ENCODE results near the gene DEFB131A. TPM values are rescaled to one million over a fixed set of nuclear protein-coding genes. Genes with fewer than 3 reads are reported as not detected.
"Not testable (repeated sequence)": the region's sequence is repeated elsewhere in the genome, so short reads cannot be mapped to it uniquely, and the experiment has no call there.

The DEFB131A gene
- total RNA-seq, 1 donor from 2014 or later = not detected

- not testable (repeated sequence) for H3K27ac Mint-ChIP-seq (ENCODE audit: unreplicated experiment); H3K27me3 Mint-ChIP-seq (ENCODE audit: unreplicated experiment); H3K9me3 Mint-ChIP-seq (ENCODE audit: unreplicated experiment); H3K36me3 Mint-ChIP-seq (ENCODE audit: unreplicated experiment); H3K4me3 Mint-ChIP-seq (ENCODE audit: unreplicated experiment); DNase-seq (ENCODE audit: extremely low spot score, unreplicated experiment); H3K4me1 Mint-ChIP-seq (ENCODE audit: unreplicated experiment)
These were observed 10.1 kb downstream of the DEFB131A start for GRCh38 chr4:9454284-9454683.

GRCh38 chr4:9455046-9455445 is 10.8 kb downstream of the DEFB131A start:
- H3K9me3 Mint-ChIP-seq (ENCODE audit: unreplicated experiment) = peaks cover 13% of the 10 kb centered on the region
- H3K27me3 Mint-ChIP-seq (ENCODE audit: unreplicated experiment); H3K27ac Mint-ChIP-seq (ENCODE audit: unreplicated experiment); DNase-seq (ENCODE audit: extremely low spot score, unreplicated experiment); H3K4me3 Mint-ChIP-seq (ENCODE audit: unreplicated experiment); H3K4me1 Mint-ChIP-seq (ENCODE audit: unreplicated experiment); H3K36me3 Mint-ChIP-seq (ENCODE audit: unreplicated experiment): not testable (repeated sequence)

- H3K4me3 Mint-ChIP-seq (ENCODE audit: unreplicated experiment); H3K36me3 Mint-ChIP-seq (ENCODE audit: unreplicated experiment); H3K9me3 Mint-ChIP-seq (ENCODE audit: unreplicated experiment); H3K27ac Mint-ChIP-seq (ENCODE audit: unreplicated experiment); H3K4me1 Mint-ChIP-seq (ENCODE audit: unreplicated experiment); H3K27me3 Mint-ChIP-seq (ENCODE audit: unreplicated experiment); DNase-seq (ENCODE audit: extremely low spot score, unreplicated experiment): not testable (repeated sequence)
These were observed 35.3 kb downstream of the DEFB131A start for GRCh38 chr4:9479466-9479865.

- DNase-seq (ENCODE audit: extremely low spot score, unreplicated experiment); H3K36me3 Mint-ChIP-seq (ENCODE audit: unreplicated experiment); H3K4me3 Mint-ChIP-seq (ENCODE audit: unreplicated experiment); H3K9me3 Mint-ChIP-seq (ENCODE audit: unreplicated experiment); H3K27me3 Mint-ChIP-seq (ENCODE audit: unreplicated experiment); H3K27ac Mint-ChIP-seq (ENCODE audit: unreplicated experiment); H3K4me1 Mint-ChIP-seq (ENCODE audit: unreplicated experiment): not testable (repeated sequence)
These were observed 35.9 kb downstream of the DEFB131A start for GRCh38 chr4:9480066-9480465.

- H3K9me3 Mint-ChIP-seq (ENCODE audit: unreplicated experiment); H3K27ac Mint-ChIP-seq (ENCODE audit: unreplicated experiment); DNase-seq (ENCODE audit: extremely low spot score, unreplicated experiment); H3K4me1 Mint-ChIP-seq (ENCODE audit: unreplicated experiment); H3K27me3 Mint-ChIP-seq (ENCODE audit: unreplicated experiment); H3K4me3 Mint-ChIP-seq (ENCODE audit: unreplicated experiment); H3K36me3 Mint-ChIP-seq (ENCODE audit: unreplicated experiment): not testable (repeated sequence)
These were observed 38.7 kb downstream of the DEFB131A start for GRCh38 chr4:9482871-9483270.

- not testable (repeated sequence) for H3K9me3 Mint-ChIP-seq (ENCODE audit: unreplicated experiment); H3K36me3 Mint-ChIP-seq (ENCODE audit: unreplicated experiment); DNase-seq (ENCODE audit: extremely low spot score, unreplicated experiment); H3K27ac Mint-ChIP-seq (ENCODE audit: unreplicated experiment); H3K4me3 Mint-ChIP-seq (ENCODE audit: unreplicated experiment); H3K27me3 Mint-ChIP-seq (ENCODE audit: unreplicated experiment); H3K4me1 Mint-ChIP-seq (ENCODE audit: unreplicated experiment)
These were observed 39.5 kb downstream of the DEFB131A start for GRCh38 chr4:9483682-9484081.

- not testable (repeated sequence) for H3K4me3 Mint-ChIP-seq (ENCODE audit: unreplicated experiment); H3K27ac Mint-ChIP-seq (ENCODE audit: unreplicated experiment); H3K36me3 Mint-ChIP-seq (ENCODE audit: unreplicated experiment); H3K4me1 Mint-ChIP-seq (ENCODE audit: unreplicated experiment); DNase-seq (ENCODE audit: extremely low spot score, unreplicated experiment); H3K9me3 Mint-ChIP-seq (ENCODE audit: unreplicated experiment); H3K27me3 Mint-ChIP-seq (ENCODE audit: unreplicated experiment)
These were observed 42.7 kb downstream of the DEFB131A start for GRCh38 chr4:9486880-9487279.

- not testable (repeated sequence) for H3K36me3 Mint-ChIP-seq (ENCODE audit: unreplicated experiment); H3K27me3 Mint-ChIP-seq (ENCODE audit: unreplicated experiment); H3K9me3 Mint-ChIP-seq (ENCODE audit: unreplicated experiment); H3K4me3 Mint-ChIP-seq (ENCODE audit: unreplicated experiment); DNase-seq (ENCODE audit: extremely low spot score, unreplicated experiment); H3K27ac Mint-ChIP-seq (ENCODE audit: unreplicated experiment); H3K4me1 Mint-ChIP-seq (ENCODE audit: unreplicated experiment)
These were observed 44.6 kb downstream of the DEFB131A start for GRCh38 chr4:9488796-9489195.

- H3K27me3 Mint-ChIP-seq (ENCODE audit: unreplicated experiment); H3K9me3 Mint-ChIP-seq (ENCODE audit: unreplicated experiment); DNase-seq (ENCODE audit: extremely low spot score, unreplicated experiment); H3K36me3 Mint-ChIP-seq (ENCODE audit: unreplicated experiment); H3K27ac Mint-ChIP-seq (ENCODE audit: unreplicated experiment); H3K4me3 Mint-ChIP-seq (ENCODE audit: unreplicated experiment); H3K4me1 Mint-ChIP-seq (ENCODE audit: unreplicated experiment): not testable (repeated sequence)
These were observed 46.3 kb downstream of the DEFB131A start for GRCh38 chr4:9490496-9490895.

GRCh38 chr4:9490986-9491385 is 46.8 kb downstream of the DEFB131A start:
- not testable (repeated sequence) for DNase-seq (ENCODE audit: extremely low spot score, unreplicated experiment); H3K4me3 Mint-ChIP-seq (ENCODE audit: unreplicated experiment); H3K9me3 Mint-ChIP-seq (ENCODE audit: unreplicated experiment); H3K27me3 Mint-ChIP-seq (ENCODE audit: unreplicated experiment); H3K27ac Mint-ChIP-seq (ENCODE audit: unreplicated experiment); H3K36me3 Mint-ChIP-seq (ENCODE audit: unreplicated experiment); H3K4me1 Mint-ChIP-seq (ENCODE audit: unreplicated experiment)

- not testable (repeated sequence) for H3K27me3 Mint-ChIP-seq (ENCODE audit: unreplicated experiment); DNase-seq (ENCODE audit: extremely low spot score, unreplicated experiment); H3K36me3 Mint-ChIP-seq (ENCODE audit: unreplicated experiment); H3K9me3 Mint-ChIP-seq (ENCODE audit: unreplicated experiment); H3K27ac Mint-ChIP-seq (ENCODE audit: unreplicated experiment); H3K4me1 Mint-ChIP-seq (ENCODE audit: unreplicated experiment); H3K4me3 Mint-ChIP-seq (ENCODE audit: unreplicated experiment)
These were observed 49.4 kb downstream of the DEFB131A start for GRCh38 chr4:9493589-9493988.

GRCh38 chr4:9494256-9495035 is 50.2 kb downstream of the DEFB131A start:
- not testable (repeated sequence) for H3K4me1 Mint-ChIP-seq (ENCODE audit: unreplicated experiment); H3K27ac Mint-ChIP-seq (ENCODE audit: unreplicated experiment); H3K27me3 Mint-ChIP-seq (ENCODE audit: unreplicated experiment); H3K36me3 Mint-ChIP-seq (ENCODE audit: unreplicated experiment); H3K4me3 Mint-ChIP-seq (ENCODE audit: unreplicated experiment); DNase-seq (ENCODE audit: extremely low spot score, unreplicated experiment); H3K9me3 Mint-ChIP-seq (ENCODE audit: unreplicated experiment)
